ENCODE measurements around the gene HELB.
"Not testable (repeated sequence)": the region's sequence is repeated elsewhere in the genome, so short reads cannot be mapped to it uniquely, and the experiment has no call there.

The HELB gene

DNA sequence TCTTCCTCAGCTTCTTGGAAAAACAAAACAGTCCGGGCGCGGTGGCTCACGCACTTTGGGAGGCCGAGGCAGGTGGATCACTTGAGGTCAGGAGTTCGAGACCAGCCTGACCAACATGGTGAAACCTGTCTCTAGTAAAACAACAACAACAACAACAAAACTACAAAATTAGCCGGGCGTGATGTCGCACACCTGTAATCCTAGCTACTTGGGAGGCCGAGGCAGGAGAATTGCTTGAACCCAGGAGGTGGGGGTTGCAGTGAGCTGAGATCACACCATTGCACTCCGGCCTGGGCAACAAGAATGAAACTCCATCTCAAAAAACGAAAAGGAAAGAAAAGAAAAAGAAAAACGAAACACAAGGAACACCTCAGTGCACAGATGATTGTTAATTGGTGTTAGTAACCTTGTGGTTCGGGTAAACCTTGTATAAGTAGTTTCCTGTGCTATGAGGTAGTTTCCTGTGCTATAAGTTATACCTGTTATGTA lies 1.1 kb downstream of the HELB start:
- DNase-seq (ENCODE audit: low read depth) = not testable (repeated sequence)

- DNase-seq (ENCODE audit: low read depth) = no peak
Observed at GRCh38 chr12:66304296-66304900, 2.1 kb downstream of the HELB start.

DNA sequence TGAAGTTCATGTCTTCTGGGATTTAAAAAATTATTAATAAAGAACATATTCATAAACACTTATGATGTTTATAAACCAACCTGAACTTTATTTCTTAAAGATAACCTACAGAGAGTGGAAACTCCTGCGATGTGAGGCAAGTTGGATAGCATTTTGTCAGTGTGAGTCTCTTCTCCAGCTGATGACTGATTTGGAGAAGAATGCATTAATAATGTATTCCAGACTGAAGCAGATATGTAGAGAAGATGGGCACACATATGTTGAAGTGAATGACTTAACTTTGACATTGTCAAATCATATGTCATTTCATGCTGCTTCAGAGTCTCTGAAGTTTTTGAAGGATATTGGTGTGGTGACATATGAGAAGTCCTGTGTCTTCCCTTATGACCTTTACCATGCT lies 7.3 kb downstream of the HELB start:
- no peak for DNase-seq (ENCODE audit: low read depth)

- DNase-seq (ENCODE audit: low read depth) = no peak
Observed at GRCh38 chr12:66312189-66312588, 9.9 kb downstream of the HELB start.

- DNase-seq (ENCODE audit: low read depth) = no peak
Observed at GRCh38 chr12:66314278-66314677, 12.0 kb downstream of the HELB start.

GRCh38 chr12:66319266-66319954 lies 17.1 kb downstream of the HELB start:
- DNase-seq (ENCODE audit: low read depth) = no peak

- no peak for DNase-seq (ENCODE audit: low read depth)
Observed at GRCh38 chr12:66320996-66321395, 18.7 kb downstream of the HELB start.

DNA sequence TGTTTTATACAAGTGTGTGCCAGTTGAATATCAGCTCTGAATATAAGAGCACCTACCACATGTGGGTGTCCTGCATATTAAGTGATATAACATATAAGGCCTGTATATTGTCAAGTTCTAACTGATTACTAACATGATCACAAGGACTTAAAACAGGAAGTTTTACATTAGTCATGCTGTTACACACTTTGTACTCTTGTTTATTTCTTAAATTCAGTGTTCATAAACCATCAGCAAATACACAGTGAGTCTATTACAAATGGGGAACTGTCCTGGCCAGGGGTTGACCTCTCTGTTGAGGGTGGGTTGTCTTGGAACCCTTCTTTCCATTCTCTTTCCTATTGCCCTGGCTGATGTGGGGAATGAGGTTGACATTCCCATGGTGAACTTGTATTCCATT lies 19.1 kb downstream of the HELB start:
- no peak for DNase-seq (ENCODE audit: low read depth)

- DNase-seq (ENCODE audit: low read depth) = no peak
Observed at GRCh38 chr12:66323017-66323416, 20.7 kb downstream of the HELB start.

DNA sequence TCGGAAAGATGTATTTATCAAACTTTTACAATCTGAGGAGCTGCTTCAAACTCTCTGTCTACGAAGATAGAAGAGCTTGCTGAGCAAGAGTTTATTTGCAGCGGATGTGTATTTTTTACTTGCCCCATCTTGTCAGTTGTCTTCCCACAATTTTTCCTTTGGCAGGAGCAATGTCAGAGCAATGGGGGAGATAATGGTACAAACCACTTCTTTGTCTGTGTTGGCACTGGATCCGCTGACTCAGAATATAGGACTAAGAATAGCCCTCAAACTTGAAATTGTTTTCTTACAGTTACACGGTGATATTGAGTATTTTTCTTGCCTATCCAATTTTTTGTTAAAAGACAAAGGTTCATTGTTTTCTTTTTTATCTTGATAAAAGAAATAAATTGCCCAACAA lies 27.6 kb downstream of the HELB start:
- no peak for DNase-seq (ENCODE audit: low read depth)

- DNase-seq (ENCODE audit: low read depth) = no peak
Observed at GRCh38 chr12:66331016-66331415, 28.7 kb downstream of the HELB start.

GRCh38 chr12:66331814-66332213 lies 29.5 kb downstream of the HELB start:
- DNase-seq (ENCODE audit: low read depth) = no peak

DNA sequence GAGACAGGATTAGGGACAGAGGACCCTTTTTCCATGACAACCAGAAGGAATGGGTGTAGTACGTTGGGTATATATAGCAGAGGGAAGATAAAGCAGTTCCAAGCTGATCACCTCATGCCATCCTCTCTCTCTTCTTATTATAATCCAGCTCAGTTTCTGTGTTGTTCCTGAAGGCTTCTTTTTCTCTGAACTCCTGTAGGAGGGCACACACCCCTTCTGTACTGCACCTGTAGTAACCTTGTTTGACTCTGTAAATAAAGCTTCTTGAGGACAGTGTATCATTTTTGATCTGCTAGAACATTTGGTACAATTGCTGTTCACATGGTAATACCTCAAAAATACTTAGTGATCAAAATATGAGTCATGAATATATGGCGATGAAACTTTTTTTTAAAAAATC lies 33.5 kb downstream of the HELB start:
- no peak for DNase-seq (ENCODE audit: low read depth)

DNA sequence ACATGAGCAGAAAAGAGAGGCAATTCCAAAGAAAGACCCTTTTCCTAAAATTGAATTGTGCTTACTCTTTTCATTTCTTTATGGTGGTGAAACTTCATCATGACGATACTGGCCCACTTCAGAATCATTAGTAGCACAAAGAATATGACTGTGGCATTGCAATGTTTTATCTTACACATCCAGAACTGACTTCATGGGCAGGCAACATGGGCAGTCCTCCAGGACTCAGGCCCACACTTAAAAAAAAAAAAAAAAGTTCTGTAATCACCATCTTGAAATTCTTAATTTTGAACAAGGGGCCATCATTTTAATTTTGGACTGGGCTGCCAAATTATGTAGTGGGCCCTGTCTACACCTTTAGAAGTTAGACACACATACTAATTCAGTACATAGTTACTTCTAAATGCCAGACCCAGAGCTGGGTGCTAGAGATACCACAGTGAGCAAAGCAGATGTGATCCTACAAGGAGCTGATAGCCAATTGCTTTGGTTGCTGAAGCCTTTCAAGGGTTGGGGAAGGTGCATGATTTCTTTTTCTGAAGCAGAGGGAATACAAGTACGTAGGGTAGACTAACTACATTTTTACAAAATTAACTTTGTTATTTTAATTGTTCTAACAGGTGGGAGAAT lies 35.2 kb downstream of the HELB start:
- DNase-seq (ENCODE audit: low read depth) = no peak

GRCh38 chr12:66340131-66340530 lies 37.8 kb downstream of the HELB start:
- no peak for DNase-seq (ENCODE audit: low read depth)

DNA sequence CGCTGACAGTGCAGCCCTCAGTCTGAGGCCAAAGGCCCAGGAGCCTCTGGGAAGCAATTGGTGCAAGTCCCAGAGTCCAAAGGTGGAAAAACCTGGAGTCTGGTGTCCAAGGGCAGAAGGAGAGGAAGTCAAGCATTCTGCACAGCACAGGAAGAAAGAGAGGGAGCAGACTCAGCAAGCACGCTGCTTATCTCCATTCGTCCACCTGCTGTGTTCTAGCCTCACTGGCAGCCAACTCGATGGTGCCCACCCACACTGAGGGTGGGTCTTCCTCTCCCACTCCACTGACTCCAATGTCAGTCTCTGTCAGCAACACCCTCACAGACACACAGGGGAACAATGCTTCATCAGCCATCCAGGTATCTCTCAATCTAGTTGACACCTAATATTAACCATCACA lies 38.8 kb downstream of the HELB start:
- no peak for DNase-seq (ENCODE audit: low read depth)

- no peak for DNase-seq (ENCODE audit: low read depth)
Observed at GRCh38 chr12:66345212-66345611, 42.9 kb downstream of the HELB start.

DNA sequence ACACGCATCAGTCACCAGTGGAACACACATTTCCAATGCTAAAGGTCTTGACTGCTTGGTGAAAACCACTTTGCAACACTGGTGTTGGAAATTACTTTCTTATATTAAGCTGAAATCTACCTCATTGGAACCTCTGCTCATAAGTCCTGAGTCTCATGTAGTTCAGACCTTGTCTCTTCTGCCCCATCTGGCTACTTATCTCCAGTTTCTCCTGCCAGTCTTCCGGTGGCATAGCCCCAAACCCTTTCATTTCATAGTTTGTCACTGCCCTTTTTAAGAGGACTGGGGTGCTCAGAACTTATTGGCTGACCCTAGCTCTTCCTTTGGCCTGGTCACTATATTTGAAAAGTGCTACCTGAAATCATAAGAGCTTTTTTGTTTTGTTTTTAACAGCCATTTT lies 43.7 kb downstream of the HELB start:
- DNase-seq (ENCODE audit: low read depth) = no peak

DNA sequence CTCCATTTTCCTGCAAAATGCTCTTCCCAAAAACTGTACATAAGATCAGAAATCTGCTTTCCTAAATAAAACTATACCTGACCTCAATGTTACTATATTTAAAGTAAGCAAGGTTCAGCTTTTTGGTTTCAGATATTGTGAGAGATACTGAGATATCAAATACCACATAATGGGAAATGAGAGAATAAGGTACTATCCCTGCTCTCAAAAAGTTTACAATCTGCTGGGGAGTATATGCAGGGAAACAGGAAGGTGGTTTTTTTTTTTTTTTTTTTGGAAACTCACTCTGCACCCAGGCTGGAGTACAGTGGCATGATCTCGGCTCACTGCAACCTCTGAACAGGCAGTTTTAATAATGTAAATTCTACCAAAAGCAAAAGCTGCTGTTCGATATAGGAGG lies 49.0 kb downstream of the HELB start:
- no peak for DNase-seq (ENCODE audit: low read depth)

GRCh38 chr12:66352197-66352596 lies 49.9 kb downstream of the HELB start:
- DNase-seq (ENCODE audit: low read depth) = no peak

- no peak for DNase-seq (ENCODE audit: low read depth)
Observed at GRCh38 chr12:66352899-66353298, 50.6 kb downstream of the HELB start.

- DNase-seq (ENCODE audit: low read depth) = no peak
Observed at GRCh38 chr12:66354291-66354690, 52.0 kb downstream of the HELB start.

DNA sequence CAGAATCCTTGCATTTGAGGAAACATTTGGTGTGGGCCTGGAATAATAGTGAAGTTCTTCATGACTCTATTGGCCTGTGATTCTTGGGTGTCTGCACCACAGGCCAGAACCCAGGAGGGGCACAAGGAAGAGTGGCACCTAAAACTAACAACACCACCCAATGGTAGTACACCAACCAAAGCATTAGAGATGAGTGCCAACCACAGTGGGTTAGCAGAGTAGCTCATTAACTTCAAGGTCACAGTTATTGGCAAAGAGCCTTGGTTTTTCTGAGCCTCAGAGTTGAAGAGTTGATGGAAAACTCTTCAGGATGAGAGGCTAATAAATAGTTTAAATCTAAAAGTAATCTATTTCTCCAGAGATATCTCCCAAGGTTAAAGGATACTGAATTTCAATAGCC lies 57.0 kb downstream of the HELB start:
- DNase-seq (ENCODE audit: low read depth) = no peak

DNA sequence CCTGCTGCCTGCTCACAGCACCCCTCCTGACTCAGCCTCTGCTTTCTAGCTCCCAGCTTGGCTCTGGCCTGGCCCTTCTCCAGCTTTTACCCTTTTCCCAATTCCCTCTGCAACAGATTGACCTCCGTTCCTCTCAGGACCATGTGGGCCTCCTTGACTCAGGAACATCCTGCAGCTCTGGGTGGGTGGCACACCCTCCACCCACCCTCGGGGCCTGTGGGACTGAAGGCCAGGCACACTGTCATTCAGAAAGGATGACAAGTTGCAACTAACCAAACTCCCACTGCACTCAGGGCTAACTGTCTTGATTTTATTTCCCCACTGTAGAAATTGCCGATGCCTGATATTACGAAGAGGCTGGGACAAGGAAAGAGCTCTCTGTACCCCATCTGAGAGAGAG lies 59.4 kb downstream of the HELB start:
- no peak for DNase-seq (ENCODE audit: low read depth)
